Hypothalamus (tissue), 51 donors: ENCODE results near the gene HPGDS.
"Not testable (repeated sequence)": the region's sequence is repeated elsewhere in the genome, so short reads cannot be mapped to it uniquely, and the experiment has no call there.

ENCODE experiments used
- DNase-seq, 51 donors: peaks; one replicate each; lab custom pipeline; 2025; lab: John Stamatoyannopoulos, UW

The HPGDS gene

DNA sequence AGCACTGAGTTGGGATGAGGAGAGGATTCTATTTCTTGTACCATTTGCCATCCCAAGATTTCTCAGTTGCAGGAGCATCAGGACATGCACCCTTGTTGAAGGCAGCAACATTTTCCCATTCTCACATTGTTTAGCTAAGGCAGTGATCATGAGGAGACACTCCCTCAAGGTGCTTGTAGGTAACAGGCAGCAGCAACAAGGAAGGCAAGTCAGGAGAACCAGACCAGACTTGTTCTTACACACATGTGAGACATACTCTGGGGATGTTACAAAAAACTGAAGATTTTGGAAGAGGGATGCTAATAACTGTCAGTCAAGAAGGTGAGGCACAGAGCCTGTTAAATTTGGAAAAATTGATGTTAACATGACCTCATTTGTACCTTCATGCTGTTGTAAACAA is 15.5 kb upstream of the HPGDS start:
- no peak for DNase-seq

DNA sequence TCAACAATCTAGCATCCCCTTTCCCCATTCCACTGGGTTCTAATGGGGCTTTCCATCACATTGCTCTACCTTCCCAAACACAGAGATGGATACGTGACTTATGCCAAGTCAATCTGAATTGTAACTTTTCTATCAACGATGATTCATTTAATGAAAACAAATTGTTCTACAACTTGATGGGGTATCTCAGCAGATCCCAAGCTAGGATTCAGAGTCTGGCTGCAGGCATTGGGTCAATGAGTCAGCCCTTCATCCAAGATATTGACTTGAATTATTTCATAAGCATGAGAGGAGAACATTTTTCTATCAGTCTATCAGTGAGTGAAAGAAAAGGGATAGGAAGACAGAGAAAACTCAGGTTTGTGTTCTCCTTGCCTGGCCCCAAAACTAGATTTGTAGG is 15.0 kb upstream of the HPGDS start:
- no peak for DNase-seq

DNA sequence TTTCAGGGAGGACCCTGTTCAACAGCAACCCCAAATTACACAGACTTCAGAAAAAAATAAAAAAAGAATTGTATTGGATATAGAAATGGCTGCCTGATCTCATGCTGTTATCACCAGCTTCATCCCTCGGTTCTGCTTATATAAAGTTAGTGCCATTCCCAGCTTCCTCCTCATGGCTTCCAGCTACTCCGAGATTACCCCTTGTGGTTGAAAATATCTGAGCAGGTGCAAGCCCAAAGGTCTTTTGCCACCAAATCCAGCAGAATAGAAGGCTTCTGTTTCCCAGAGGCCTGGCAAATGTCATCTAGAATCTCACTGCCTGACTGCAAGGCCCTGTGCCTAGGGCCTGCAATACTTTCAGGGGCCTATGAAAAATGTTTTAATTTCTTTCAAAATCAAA is 13.8 kb upstream of the HPGDS start:
- DNase-seq, result no peak

DNA sequence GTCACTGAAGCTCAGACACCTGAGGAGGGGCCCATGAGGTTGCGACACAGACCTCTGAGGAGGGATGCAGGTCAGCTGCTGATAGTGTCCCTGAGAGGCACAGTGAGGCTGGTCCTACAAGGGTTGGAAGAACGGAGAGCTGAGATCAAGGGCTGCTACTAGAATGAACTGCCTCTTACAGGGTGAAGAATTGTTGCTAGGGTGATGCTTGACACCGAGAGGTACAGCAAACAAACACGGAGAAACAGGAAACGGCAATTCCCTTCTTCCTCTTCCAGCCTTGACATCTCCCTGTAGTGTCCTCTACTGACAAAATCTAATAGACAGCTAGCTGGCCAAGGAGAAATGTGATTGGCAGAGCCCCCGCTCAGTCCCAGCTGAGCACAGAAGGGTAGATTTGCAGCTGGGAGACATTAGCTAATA is 11.8 kb upstream of the HPGDS start:
- no peak for DNase-seq

DNA sequence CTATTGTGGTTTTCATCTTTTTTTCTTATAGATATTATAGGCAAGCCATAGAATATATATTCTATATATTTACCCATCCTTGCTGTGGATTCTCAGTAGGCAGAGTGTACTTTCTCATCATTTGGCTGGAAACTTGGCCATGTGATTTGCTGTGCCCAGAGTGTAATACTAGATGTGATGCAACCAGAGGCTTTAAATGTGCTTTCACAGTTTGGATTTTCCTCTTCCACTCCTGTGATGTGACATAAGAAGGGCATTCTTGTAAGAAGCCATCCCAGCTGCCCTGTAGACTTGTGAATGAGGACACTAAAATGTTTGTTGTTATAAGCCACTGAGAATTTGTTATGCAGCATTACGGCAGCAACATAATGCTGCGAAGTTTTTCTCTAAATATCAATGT is 10.4 kb upstream of the HPGDS start:
- DNase-seq, result no peak

DNA sequence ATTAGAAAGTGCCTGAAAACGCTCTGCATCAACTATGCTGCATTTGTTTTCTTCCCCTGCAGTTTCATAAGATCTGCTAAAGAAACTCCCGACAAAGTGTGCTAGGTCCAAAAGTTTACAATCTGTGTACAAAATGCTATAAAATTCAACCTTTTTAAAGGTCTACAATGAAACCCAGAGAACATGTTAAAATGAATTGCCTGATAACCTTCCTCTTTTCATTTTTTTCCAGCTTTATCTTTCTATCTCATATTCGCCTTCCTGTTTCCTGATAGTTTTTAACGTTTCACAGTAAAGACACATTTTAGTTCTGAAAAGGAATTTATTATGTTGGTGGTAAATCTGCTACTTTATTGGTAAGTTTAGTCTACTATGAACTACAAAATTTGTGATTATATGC is 9.5 kb upstream of the HPGDS start:
- no peak for DNase-seq

DNA sequence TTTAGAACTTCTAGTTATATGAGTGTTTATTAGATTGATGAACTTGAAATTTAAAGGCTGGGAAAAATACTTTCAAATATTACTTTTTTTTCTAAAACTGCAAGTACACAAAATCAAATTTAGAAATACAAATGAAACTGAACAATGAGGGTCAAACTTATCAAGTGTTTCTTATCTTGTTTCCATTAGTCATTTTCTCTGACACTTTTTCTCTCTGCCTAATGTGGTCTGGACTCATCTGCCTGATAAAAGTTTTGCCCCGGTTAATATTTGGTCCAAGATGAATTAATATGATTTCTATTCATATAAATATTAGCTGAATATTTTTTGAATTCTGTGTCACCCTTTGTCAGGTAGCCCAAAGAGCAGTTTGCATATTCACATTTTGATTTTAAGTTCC is 8.7 kb upstream of the HPGDS start:
- no peak for DNase-seq

DNA sequence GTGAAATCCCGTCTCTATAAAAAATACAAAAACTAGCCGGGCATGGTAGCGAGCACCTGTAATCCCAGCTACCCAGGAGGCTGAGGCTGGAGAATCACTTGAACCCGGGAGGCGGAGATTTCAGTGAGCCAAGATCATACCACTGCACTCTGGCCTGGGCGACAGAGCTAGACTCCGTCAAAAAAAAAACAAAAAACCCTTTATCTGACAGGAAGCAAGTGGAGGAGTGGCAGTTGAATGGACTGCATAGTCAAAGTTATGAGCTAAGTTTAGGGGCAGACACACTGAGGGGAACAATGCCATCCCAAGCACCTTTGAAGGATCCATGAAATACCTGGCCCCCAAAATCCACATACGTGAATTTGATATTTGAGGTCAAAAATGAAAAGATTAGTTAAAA is 7.5 kb upstream of the HPGDS start:
- DNase-seq, result no peak

DNA sequence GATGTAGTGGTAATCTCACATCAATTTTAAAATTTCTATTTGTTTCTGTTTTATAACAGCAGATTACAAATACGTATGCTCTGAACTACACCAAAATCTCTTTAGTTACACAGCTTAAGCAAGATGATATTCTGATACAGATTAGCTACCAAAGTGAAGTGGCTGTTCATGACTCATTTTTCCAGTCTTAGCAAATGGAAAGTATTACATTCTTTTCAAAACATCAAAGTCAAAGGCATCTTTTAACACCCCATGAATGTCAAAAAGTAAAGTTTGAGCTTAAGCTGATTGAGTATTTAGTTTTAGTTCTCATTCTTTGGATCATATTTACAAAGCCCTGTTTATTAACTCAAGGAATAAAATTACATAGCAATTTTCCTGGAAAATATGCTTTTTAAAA is 6.6 kb upstream of the HPGDS start:
- DNase-seq, result no peak

DNA sequence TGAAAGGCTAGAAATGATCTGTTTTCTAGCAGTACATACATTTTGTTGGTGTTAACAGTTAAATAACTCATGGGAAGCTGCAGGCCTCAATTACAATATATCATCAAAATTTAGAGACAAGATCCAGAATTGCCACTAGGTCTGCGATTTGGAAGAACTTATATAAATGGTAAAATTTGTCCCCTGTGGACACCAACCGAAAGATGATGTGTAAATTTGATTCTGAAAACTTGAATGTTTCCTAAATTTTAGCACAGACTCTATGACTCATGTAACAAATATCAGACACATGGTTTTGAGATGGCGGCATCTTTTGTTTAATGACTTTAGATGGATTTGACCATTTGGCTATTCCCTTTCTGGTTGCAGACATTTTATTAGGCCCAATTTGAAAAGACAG is 6.0 kb upstream of the HPGDS start:
- no peak for DNase-seq

DNA sequence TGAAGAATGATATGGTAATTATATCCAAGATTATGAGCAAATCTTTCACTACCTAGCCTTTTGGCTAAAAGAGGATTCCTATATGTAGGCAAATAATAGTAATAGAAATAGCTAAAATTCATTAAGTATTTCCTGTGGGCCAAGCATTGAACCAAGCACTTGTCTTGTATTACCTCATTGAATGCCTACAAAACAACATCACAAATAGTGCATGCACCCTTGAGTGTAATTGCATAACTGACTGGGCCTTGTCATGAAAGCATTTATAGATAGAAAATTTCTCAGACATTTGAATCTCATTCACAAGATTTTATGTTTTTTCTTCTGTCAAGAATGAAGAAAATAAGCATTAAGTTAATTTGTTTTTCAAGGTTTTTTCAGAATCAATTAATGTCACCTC is 3.9 kb upstream of the HPGDS start:
- DNase-seq, result no peak

DNA sequence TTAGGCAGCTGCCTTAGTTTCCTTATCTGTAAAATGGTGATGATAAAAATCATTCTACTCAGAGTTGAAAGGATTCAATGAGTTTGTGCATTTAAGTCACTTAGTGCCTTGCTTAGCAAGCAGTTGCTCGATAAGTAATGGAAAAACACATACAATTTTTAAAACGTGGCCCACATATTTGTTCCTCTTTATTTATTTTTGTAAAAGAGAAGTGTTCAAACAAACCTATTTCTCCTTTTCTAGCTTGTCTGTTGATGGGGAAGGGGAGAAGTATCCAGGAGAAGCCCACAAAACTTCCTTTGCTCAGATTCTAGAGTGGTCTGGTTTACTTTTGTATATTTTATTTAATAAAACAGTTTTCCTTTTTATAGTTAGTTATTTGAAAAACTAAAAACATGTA is 3.3 kb upstream of the HPGDS start:
- no peak for DNase-seq

DNA sequence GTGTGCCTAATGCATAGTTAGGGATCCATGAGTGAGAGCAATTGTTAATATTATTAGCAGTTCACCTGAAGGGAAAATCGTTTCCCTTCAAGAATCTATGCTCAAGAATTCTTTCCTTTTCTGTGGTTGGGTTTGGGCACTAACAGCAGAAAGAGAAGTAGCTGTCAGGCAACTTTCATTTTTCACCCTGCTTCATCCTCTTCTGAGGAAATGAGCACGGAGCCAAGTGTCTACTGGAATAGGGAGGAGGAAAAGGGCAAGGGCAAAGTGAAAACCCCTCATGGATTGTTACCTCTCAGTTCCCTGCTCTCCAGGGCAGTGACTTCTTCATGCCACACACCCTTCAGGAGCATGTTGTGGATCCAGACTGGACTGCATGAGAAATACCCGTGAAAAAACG is 2.6 kb upstream of the HPGDS start:
- no peak for DNase-seq

DNA sequence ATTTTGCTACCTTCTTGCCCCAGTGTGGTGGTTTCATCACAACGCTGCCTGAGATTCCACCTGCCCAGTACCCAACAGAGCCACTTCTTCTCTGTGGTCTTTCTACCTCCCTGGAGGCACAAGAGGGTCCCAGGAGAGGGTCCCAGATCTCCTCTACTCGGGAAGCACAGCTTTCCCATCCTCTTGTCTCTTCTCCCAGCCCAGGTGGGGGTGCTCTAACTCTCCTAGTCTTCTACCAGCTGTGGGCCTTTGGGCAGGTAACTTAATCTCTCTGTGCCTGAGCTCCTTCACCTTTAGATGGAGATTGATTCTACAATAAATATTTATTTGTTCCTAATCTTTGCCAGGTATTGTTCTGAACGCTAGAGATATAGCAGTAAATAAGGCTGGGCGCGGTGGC is 1.8 kb upstream of the HPGDS start:
- no peak for DNase-seq

DNA sequence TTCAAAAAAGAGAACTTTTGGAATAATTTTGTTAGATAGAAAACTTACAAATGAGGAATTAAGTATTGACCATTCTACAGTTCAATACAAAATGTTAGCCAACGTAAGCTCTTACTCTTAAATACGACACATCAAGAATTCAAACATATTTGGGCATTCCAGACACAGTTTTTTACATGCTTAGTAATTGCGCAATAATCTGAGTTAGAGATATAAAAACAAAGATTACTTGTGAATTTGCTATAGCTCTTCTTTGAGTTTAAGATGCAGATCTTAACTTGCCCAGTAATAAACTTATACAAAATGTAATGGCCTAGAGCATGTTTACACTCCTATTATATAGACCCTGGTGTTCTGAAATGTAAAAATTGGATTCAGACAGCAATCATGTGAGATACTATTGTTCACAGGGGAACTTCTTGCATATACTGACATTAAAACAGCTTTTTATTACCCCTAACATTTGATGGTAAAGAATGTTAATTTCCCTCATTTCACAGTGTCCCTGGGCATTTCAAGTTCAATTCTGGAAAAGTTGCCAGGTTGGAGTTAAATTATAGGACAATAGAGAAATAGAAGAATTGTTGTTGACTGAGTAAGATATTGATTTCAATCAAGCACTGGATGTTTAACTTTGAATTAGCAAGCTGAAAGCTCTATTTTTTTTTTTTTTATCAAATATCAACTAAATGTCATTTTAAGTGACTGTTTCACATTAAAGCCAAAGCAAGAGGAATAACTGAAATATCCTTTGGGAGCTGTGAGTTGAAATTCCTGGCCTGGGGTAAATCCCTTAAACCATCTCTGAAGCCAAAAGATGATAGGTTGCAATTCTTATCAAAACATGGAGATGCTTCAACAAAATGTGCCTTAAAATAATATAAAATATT is 910 bp downstream of the HPGDS start:
- no peak for DNase-seq

DNA sequence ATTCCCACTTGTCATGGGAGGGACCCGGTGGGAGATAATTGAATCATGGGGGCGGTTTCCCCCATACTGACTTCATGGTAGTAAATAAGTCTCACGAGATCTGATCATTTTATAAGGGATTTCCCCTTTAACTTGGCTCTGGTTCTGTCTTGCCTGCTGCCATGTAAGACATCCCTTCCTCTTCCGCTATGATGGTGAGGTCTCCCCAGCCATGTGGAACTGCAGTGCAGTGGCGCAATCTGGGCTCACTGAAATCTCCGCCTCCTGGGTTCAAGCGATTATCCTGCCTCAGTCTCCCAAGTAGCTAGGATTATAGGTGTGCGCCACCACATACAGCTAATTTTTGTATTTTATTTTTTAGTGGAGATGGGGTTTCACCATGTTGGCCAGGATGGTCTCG is 2.9 kb downstream of the HPGDS start:
- DNase-seq, result no peak

DNA sequence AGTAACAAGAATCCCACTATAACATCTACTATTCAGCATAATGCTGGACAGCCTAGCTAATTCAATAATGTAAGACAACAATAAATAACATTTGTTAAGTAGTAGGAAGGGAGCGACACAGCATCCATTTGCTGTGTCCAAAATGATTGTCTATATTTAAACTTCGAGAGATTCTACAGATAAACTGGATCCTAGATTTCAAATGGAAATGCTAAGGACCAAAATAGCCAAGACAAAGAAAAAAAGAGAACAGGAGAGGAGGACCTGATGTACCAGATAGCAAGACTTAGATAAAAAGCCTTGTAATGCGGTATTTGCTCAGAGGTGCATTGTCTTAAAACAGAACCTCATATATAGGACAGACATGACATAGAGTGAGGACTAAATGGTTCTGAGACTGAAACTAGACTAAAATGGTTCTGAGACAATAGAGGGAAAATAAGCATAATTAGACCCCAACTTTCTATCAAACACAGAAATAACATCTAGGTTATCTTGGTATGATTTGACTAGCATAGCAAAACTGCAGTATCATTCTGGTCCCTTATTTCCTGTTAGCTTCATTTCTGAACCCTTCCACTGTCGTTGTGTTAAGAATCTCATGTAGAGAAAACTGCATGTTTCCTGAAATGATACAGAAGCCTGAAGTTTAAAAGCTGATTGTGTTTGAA is 3.8 kb downstream of the HPGDS start:
- DNase-seq, result no peak

DNA sequence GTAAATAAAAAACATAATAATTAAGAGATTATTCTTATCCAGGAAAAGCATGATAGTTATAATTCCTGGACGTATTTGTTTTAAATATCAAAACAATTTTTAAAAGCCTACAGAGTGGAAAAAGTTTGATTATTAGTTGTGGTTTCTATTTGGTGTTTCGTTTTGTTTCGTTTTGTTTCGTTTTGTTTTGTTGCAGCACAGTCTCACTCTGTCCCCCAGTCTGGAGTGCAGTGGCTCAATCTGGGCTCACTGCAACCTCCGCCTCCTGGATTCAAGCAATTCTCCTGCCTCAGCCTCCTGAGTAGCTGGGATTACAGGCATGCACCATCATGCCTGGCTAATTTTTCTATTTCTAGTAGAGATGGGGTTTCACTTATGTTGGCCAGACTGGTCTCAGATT is 5.8 kb downstream of the HPGDS start:
- DNase-seq, result not testable (repeated sequence)

DNA sequence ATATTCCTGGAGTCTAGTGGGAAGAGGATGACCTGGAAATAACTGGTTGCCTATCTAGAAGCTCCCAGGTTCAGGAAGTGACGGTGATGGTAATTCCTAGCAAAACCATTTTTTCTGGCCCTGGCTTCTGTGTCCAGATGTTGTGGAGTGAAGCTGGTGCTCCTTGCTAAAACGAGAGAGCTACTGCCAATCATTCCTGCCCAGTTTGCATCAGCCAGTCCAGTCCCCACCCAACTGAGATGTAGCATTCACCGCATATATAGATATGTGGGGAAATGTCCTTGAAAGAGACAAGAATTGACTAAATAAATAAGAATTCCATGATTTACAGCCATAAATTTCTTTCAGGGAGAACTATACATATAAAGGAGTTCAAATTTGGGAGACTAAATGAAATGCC is 6.3 kb downstream of the HPGDS start:
- no peak for DNase-seq

DNA sequence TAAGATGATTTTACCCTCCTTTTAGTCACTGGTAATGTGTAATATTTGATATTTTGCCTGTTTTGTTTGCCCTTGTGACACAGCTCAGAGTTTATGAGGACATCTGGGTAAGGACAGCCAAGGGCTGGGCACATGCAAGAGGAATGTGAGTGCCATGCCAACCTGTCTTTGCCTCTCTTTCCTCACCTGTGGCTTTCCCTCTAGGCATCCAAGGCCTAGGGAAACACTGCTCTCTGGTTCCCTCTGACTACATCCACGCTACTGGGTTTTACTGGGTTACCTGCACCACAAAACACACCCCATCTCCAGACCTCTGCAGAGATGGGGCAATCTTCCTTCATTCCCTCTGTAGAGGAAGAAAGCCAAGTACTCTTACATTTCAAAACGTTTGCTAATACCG is 7.7 kb downstream of the HPGDS start:
- DNase-seq, result no peak

DNA sequence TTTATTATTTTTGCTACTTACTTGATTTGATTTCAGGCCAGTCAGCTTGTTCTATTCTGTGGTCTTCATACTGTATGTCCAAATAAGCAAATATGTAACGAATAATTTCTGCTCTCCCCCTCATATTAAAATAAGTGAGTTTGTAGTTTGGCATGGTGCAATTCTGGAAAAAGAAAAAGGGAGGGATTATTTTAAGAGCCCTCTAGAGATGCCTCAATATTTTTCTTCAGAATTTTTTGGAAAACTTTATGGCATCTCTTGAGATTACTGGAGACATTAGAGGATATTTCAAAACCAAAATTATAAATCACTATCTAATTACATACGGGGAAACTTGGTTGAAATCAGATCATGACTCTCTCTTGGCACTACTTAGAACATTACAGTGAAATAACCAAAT is 8.2 kb downstream of the HPGDS start:
- no peak for DNase-seq

DNA sequence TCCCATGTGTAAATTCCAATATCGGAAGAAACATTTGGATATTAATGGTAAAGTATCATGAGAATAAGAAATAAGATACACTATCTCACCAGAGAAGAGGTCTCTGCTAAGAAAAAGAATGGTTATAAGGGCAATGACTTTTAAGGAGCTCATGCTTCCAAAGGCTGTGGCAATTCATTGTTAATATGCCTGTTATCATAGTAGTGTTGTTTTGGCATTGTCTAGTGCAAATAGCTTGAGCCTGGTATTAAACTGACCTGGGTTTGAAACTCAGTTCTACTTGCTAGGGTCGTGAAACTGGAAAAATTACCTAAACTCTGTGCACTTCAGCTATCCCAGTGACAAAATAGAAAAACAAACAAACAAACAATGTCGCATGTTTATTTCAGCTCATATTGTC is 8.8 kb downstream of the HPGDS start:
- no peak for DNase-seq
